GM12878 (cell line): ENCODE results near the gene SACM1L. TPM values are rescaled to one million over a fixed set of nuclear protein-coding genes. Genes with fewer than 3 reads are reported as not detected.

Experiments
- ATAC-seq: fragments of 200-7000 bp; cut with Tn5 transposase; 3 replicates; pipeline ENCODE4 v1.9.1; 2020; ENCODE audit warnings: mild to moderate bottlenecking, moderate library complexity
- BruUV-seq: library from RNA; stranded (reverse); fragments of 400-500 nt; replicated peaks from 2 replicates; lab custom pipeline; 2021; lab: Mats Ljungman, UMichigan
- CTCF ChIA-PET: fragments of 300-600 bp; sonication (Branson Sonifier 250); formaldehyde crosslinking; extraction: SDS; loops from one replicate; lab custom pipeline; 2021; ENCODE audit warnings: inconsistent platforms; lab: Yijun Ruan, JAX
- POLR2A ChIA-PET: fragments of 350-600 bp; formaldehyde crosslinking; extraction: SDS; loops from one replicate; lab custom pipeline; 2021; ENCODE audit warnings: inconsistent platforms; lab: Charles Lee
- RAD21 ChIA-PET: fragments of 300-600 bp; sonication (Branson Sonifier 250); formaldehyde crosslinking; loops from one replicate; lab custom pipeline; 2023; ENCODE audit warnings: antibody characterized with exemption; ENCODE audit not compliant: unreplicated experiment; lab: Charles Lee
- SMC1A ChIA-PET: fragments of 300-600 bp; sonication (Branson Sonifier 250); formaldehyde crosslinking; loops from one replicate; lab custom pipeline; 2023; ENCODE audit not compliant: unreplicated experiment, uncharacterized antibody; lab: Charles Lee
- DNase-seq: peaks from one replicate; pipeline ENCODE4 v3.0.0-alpha.2; 2011; ENCODE audit warnings: low read depth, low spot score
- FAIRE-seq: peaks from 3 replicates; lab custom pipeline; 2011; peaks lifted over from hg19 to GRCh38; lab: Jason Lieb, UNC
- H2AFZ ChIP-seq: 2 replicates; pipeline ENCODE4 v1.6.0; 2011; ENCODE audit warnings: low read depth, low read length, control low read depth; ENCODE audit not compliant: control insufficient read depth
- H3K27ac ChIP-seq: 2 replicates; pipeline ENCODE4 v1.5.1; 2011; ENCODE audit warnings: control low read depth; ENCODE audit not compliant: control insufficient read depth, insufficient read depth
- H3K27me3 ChIP-seq, 2 experiments: replicated peaks in 1 of 2; 2 replicates each; pipeline versions ENCODE4 v1.6.0 to v1.6.1; 2011; ENCODE audit warnings: low read length in 1 of 2; ENCODE audit not compliant: control insufficient read depth in 2 of 2, insufficient read depth in 2 of 2
- H3K36me3 ChIP-seq, 2 experiments: 2 replicates each; pipeline ENCODE4 v1.5.1; 2011; ENCODE audit warnings: low read length in 1 of 2; ENCODE audit not compliant: control insufficient read depth in 2 of 2, insufficient read depth in 2 of 2
- H3K4me1 ChIP-seq: 2 replicates; pipeline ENCODE4 v1.6.1; 2011; ENCODE audit warnings: mild to moderate bottlenecking, low read length, moderate library complexity, mixed read lengths; ENCODE audit not compliant: control insufficient read depth, insufficient read depth
- H3K4me2 ChIP-seq: 2 replicates; pipeline ENCODE4 v1.6.0; 2011; ENCODE audit warnings: control low read depth; ENCODE audit not compliant: control insufficient read depth, insufficient read depth
- H3K4me3 ChIP-seq: fragments of 200-600 bp; sonication (generic); 2 replicates; pipeline ENCODE4 v1.5.1; 2016
- H3K79me2 ChIP-seq: 2 replicates; pipeline ENCODE4 v1.6.0; 2011; ENCODE audit warnings: low read length; ENCODE audit not compliant: control insufficient read depth, insufficient read depth
- H3K9ac ChIP-seq: 2 replicates; pipeline ENCODE4 v1.8.0; 2011; ENCODE audit warnings: low read length, control low read depth, mixed read lengths; ENCODE audit not compliant: control insufficient read depth, insufficient read depth
- H3K9me3 ChIP-seq: replicated peaks from 3 replicates; pipeline ENCODE4 v1.5.1; 2011; ENCODE audit warnings: mild to moderate bottlenecking, low read length; ENCODE audit not compliant: control insufficient read depth, insufficient read depth
- H4K20me1 ChIP-seq: 2 replicates; pipeline ENCODE4 v1.6.0; 2011; ENCODE audit not compliant: control insufficient read depth, insufficient read depth
- BCL3 ChIP-seq: IDR thresholded peaks from 2 replicates; pipeline ENCODE4 v1.6.1; 2011; ENCODE audit warnings: borderline replicate concordance, low read depth, mild to moderate bottlenecking, moderate library complexity, low read length; ENCODE audit not compliant: insufficient read depth, poor library complexity, severe bottlenecking
- IRF3 ChIP-seq: fragments of 450-650 bp; IDR thresholded peaks from 2 replicates; pipeline ENCODE4 v1.6.1; 2014; ENCODE audit warnings: mild to moderate bottlenecking
- JUND ChIP-seq: IDR thresholded peaks from 2 replicates; pipeline ENCODE4 v1.6.1; 2012; ENCODE audit warnings: low read depth, mild to moderate bottlenecking, low read length, improper control_type of control experiment, moderate library complexity
- MXI1 ChIP-seq: fragments of 150-350 bp; IDR thresholded peaks from 2 replicates; pipeline ENCODE4 v1.6.1; 2011; ENCODE audit warnings: low read depth, mild to moderate bottlenecking, inconsistent platforms, low read length, improper control_type of control experiment
- NBN ChIP-seq: fragments of 450-650 bp; IDR thresholded peaks from 2 replicates; pipeline ENCODE4 v1.6.1; 2016
- POLR2AphosphoS5 ChIP-seq: IDR thresholded peaks from 2 replicates; pipeline ENCODE4 v1.6.1; 2011; ENCODE audit warnings: mild to moderate bottlenecking, low read length, inconsistent platforms
- RCOR1 ChIP-seq: conservative IDR thresholded peaks from 2 replicates; pipeline ENCODE4 v1.6.1; 2012; ENCODE audit warnings: low read depth, low read length, improper control_type of control experiment
- SRF ChIP-seq, 2 experiments: IDR thresholded peaks; 2 replicates each; pipeline ENCODE4 v1.6.1; 2011; ENCODE audit warnings: low read depth in 2 of 2, low read length in 2 of 2, mild to moderate bottlenecking in 1 of 2, moderate library complexity in 1 of 2
- STAT3 ChIP-seq: IDR thresholded peaks from 2 replicates; pipeline ENCODE4 v1.6.1; 2011; ENCODE audit warnings: low read depth, low read length, improper control_type of control experiment
- TCF3 ChIP-seq: IDR thresholded peaks from 2 replicates; pipeline ENCODE4 v1.6.1; 2012; ENCODE audit warnings: low read depth, mild to moderate bottlenecking, low read length, borderline replicate concordance; ENCODE audit not compliant: insufficient read depth
- ZBTB11 ChIP-seq: fragments of 450-650 bp; formaldehyde crosslinking; IDR thresholded peaks from 2 replicates; pipeline ENCODE4 v1.5.0; 2022; ENCODE audit warnings: mild to moderate bottlenecking, missing genetic modification characterization
- ZNF622 ChIP-seq: fragments of 450-650 bp; IDR thresholded peaks from 2 replicates; pipeline ENCODE4 v1.6.1; 2017; ENCODE audit warnings: mild to moderate bottlenecking, inconsistent platforms
- WGBS: methylation state at CpG from one replicate; pipeline ENCODE4 v1.1.6; 2016; ENCODE audit warnings: low lambda C conversion rate; ENCODE audit not compliant: insufficient replicate concordance, insufficient coverage; ENCODE audit errors: missing lambda C conversion rate; 5-methylcytosine and 5-hydroxymethylcytosine counted together
- in situ Hi-C: fragments of 300-500 bp; cut with MboI; formaldehyde crosslinking; loops from 9 replicates; pipeline ENCODE4 v1.14.3; 2018; ENCODE audit warnings: mixed read lengths
- intact Hi-C: fragments of 100-400 bp; cut with micrococcal nuclease; formaldehyde crosslinking; loops from one replicate; pipeline ENCODE4 v1.14.2; 2022; ENCODE audit not compliant: unreplicated experiment
- polyA plus RNA-seq, 11 experiments: library from polyadenylated mRNA; depleted of rRNA in 4 of 11; unstranded in 6 of 11; stranded (reverse) in 5 of 11; fragments of >200 nt; fragmentation: Nextera tagmentation in 4 of 11; fragmentation: Illumina TruSeq in 1 of 11; extraction: Ambion mirVana in 4 of 11; extraction: Trizol in 1 of 11; gene quantifications; 1 replicate in 1 of 11; 2 replicates in 10 of 11; pipeline versions ENCODE4 v1.2.1 to v1.2.3, GENCODE V29; 2011 to 2016; ENCODE audit warnings: inconsistent platforms in 2 of 11, missing spikeins in 2 of 11, low read depth in 1 of 11
- total RNA-seq, 4 experiments: library from RNA; depleted of rRNA in 3 of 4; stranded (reverse); fragments of >200 nt in 3 of 4; fragmentation: Illumina TruSeq in 1 of 4; extraction: Trizol in 1 of 4; gene quantifications; 2 replicates each; pipeline versions ENCODE4 v1.2.1 to v1.2.3, GENCODE V29; 2013 to 2021

SACM1L gene
- total and polyA plus RNA-seq, 10 of the 15 experiments (the other 5 are each of a cell fraction or from before 2014, with no cell fraction given): 16.5 to 48.3 (median 28.9) TPM

- Histone ChIP-seq H4K20me1 (peaks cover 2% of the 10 kb centered on the region; the same call in 1 of the 2 replicates), H3K79me2 (no peaks in the 10 kb centered on the region), H3K4me2 (no peak overlapping the region), H3K9me3 (no peaks in the 10 kb centered on the region), H2AFZ (no peak overlapping the region), H3K9ac (no peak overlapping the region), H3K4me3 (no peak overlapping the region), H3K27ac (no peak overlapping the region), H3K4me1 (peaks cover 3% of the 10 kb centered on the region), H3K27me3 (no peaks in the 10 kb centered on the region), H3K36me3 (peaks cover 38 to 60% of the 10 kb centered on the region in 2 experiments)
- CTCF ChIA-PET: interaction anchor here (7.9 to 13.5 kb wide), 2 partner anchors 12 to 161 kb away, joined by 51 to 259 read pairs; no protein-coding TSS in a partner anchor
- TF ChIP-seq JUND: no peak
- TF ChIP-seq POLR2AphosphoS5: no peak
- TF ChIP-seq IRF3: no peak
- no peak for TF ChIP-seq ZNF622
- no peak for TF ChIP-seq STAT3
- TF ChIP-seq TCF3: no peak
- TF ChIP-seq BCL3: no peak
- no peak for TF ChIP-seq MXI1
- no peak for TF ChIP-seq NBN
- no peak for TF ChIP-seq SRF (IDR thresholded peaks at IDR 0.05; ENCODE audit: low read depth in 2 of 2, low read length in 2 of 2)
- no peak for TF ChIP-seq ZBTB11 (CRISPR knock-in tag)
- no peak for TF ChIP-seq RCOR1
- no peak for ATAC-seq
- no TSS peak for BruUV-seq
- intact Hi-C loops (no loop called here), in situ Hi-C loops (no loop called here)
- POLR2A ChIA-PET: interaction anchor here (0.6 kb wide), 1 partner anchor 13 kb away, joined by 4 read pairs; no protein-coding TSS in a partner anchor
- no peak for DNase-seq
- FAIRE-seq: no peak
- RAD21 ChIA-PET: no interaction called here
- SMC1A ChIA-PET: interaction anchor here (0.6 to 1.2 kb wide), 2 partner anchors 15 to 34 kb away, joined by 3 to 4 read pairs; no protein-coding TSS in a partner anchor
- 55% methylated on average over 2 of the region's 2 CpGs for WGBS
These were observed 18.2 kb upstream of the SACM1L start for GRCh38 chr3:45670991-45671390.
